GM04504 (cell line): ENCODE data around the gene ARHGAP8.
"Not testable (repeated sequence)": the region's sequence is repeated elsewhere in the genome, so short reads cannot be mapped to it uniquely, and the experiment has no call there.

Experiments
- DNase-seq: peaks from one replicate; pipeline ENCODE4 v3.0.0-alpha.2; 2012; ENCODE audit warnings: low read depth

ARHGAP8 gene

GRCh38 chr22:44828193-44828592 lies 75.8 kb downstream of the ARHGAP8 start:
- DNase-seq: no peak

GRCh38 chr22:44831885-44832284 lies 79.5 kb downstream of the ARHGAP8 start:
- no peak for DNase-seq

DNA sequence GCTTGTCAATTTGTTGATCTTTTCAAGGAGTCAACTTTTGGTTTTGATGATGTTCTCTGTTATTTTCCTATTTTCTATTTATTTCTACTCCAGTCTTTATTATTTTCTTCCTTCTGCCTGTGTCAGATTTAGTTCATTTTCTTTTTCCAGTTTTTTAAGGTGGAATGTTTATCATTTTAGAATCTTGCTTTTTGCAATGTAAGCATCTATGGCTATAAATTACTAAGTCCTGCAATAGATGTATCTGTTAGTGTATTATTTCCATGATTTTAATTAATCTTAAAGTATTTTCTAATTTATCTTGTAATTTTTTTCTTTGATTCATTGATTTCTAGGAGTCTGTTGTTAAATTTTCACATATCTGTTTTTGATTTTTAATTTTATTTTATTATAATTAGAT lies 81.7 kb downstream of the ARHGAP8 start:
- DNase-seq: no peak

- DNase-seq: no peak
Measured at GRCh38 chr22:44837481-44837880, 85.1 kb downstream of the ARHGAP8 start.

- no peak for DNase-seq
Measured at GRCh38 chr22:44838316-44839016, 86.1 kb downstream of the ARHGAP8 start.

GRCh38 chr22:44839061-44839460 lies 86.7 kb downstream of the ARHGAP8 start:
- DNase-seq: no peak

- no peak for DNase-seq
Measured at GRCh38 chr22:44839721-44840120, 87.3 kb downstream of the ARHGAP8 start.

- DNase-seq: no peak
Measured at GRCh38 chr22:44840611-44841322, 88.4 kb downstream of the ARHGAP8 start.

DNA sequence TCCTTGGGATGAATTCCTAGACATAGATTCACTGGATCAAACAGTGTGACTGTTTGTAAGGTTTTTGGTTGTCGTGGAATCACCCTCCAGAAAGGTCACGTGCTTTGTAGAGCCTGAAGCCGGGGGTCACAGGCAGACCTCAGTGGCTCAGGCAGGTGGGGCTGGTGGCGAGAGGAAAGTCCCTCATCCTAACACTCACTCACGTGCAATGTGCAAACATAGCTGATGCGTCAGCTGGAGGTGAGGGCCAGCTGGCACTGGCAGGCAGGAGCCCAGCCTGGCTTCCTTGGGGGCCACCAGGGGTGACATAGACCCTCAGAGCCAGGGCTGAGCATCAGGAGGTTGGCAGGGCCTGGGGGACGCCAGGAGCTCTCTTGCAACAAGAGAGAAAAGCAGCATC lies 90.0 kb downstream of the ARHGAP8 start:
- DNase-seq: no peak

GRCh38 chr22:44845191-44845590 lies 92.8 kb downstream of the ARHGAP8 start:
- DNase-seq: no peak

DNA sequence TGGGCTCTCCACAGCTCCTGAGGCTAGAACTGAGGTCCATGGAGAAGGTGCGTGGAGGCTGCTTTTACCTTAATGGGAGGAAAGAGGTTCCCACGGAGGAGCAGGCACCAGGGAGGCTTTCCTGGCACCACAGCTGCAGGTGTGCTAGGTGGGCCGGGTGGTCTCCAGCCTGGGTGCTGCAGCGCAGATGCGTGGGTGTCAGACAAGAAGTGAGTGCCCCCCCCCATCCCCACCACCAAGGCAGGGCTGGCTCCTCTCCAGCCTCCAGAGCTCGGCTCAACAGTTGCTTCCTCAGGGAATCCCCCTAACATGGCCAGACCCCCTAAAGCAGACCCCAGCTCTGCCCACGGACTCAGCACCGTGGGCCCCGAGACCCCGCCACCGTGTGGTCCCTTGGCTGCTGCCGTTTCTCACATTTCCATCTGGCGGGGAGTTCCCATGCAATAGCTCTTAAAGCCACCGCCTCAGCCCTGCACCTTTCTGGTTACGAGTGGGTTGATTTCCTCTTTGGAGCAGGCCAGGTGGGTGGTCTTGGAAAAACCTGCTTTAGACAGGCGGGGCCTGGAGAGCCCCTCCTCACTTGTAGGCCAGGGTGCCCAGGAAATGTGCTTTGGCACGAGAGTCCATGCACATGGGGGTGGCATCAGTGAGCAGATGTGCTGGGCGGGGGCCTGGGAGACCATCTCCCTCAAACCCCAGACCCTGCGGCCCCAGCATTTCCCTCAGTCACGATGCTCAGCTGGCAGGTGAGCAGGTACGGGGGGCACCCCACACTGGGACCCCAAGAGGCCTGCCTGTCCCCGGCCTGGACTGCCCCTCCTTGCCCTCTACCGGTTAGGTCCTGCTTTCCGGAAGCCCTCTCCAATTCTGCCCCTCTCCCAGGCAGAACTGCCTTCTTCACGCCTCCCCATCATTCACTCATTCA lies 93.7 kb downstream of the ARHGAP8 start:
- no peak for DNase-seq

DNA sequence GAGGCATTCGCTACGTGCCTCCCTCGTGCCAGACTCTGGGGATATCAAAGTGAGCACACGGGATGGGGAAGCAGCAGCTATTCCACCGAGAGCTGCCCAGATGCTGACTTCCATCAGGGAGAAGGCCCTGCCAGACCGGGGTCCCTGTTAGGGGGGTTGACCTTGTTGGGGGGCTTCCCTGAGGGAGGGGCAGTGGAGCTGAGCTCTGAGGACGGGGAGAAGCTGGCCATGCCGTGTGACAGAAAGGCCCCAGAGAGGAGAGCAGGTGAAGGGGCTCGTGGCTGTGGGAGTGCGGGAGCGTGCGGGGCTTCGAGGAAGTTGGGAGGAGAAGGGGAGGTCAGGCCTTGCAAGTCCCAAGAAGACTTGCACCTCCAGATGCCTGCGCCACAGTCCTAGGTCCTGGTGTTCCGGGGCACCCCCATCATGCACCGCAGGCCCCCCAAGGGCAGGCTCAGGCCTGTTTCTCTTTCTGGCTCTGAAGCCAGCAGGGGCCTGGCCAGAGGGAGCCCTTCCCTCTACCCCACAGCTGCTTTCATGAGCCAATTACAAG lies 94.4 kb downstream of the ARHGAP8 start:
- no peak for DNase-seq

DNA sequence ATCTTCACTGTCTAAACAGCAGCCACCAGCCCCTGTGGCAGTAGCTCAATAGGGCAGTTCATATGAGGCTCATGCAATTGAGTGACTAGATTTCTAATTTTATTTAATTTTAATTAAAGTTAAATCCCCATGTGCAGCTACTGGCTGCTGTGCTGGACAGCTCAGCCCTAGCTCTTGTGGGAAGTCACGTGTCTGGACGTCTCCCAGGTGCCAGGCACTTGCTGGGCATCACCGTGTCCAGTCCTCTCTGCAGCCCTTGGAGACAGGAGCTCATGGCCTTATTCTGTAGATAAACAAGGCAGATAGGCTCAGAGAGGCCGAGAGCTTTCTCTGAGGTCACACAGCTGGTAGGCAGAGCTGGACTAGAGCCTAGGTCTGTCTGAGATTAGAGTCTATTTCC lies 95.0 kb downstream of the ARHGAP8 start:
- no peak for DNase-seq

DNA sequence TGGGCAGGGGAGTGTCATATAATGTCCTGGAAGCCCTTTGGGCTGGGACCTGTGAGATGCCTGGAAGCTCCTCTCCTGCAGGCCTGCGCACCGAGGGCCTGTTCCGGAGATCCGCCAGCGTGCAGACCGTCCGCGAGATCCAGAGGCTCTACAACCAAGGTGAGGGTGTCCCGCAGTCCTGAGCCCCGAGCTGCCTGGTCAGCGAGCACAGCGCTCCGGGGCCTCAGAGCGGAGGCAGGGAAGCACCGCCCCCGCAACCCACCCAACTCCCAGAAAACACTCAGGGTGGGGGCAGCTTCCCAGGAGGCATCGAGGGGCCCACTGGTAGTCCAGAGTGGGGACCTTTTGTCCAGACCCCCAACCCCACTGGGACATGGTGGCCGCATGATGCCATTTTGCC lies 95.5 kb downstream of the ARHGAP8 start:
- DNase-seq: no peak

GRCh38 chr22:44848296-44848741 lies 95.9 kb downstream of the ARHGAP8 start:
- DNase-seq: no peak

- DNase-seq: no peak
Measured at GRCh38 chr22:44848791-44849420, 96.5 kb downstream of the ARHGAP8 start.

DNA sequence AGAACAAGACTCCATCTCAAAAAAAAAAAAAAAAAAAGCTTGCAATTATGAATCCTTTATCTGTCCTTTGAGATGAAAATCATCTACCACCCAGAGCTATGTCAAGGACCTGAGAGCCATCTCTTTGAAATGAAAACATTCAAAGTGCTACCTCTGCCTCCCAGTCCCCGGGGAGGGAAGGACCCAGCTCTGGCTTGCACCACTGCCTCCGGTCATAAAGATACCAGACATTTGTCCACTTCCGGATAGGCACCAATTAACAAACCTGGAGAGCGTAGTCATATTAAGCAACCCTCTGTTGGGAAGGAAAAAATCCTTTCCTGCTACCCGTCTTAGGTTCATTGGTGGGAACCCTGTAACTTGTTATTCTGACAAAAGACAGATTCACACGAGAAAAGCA lies 98.6 kb downstream of the ARHGAP8 start:
- DNase-seq: no peak

- DNase-seq: not testable (repeated sequence)
Measured at GRCh38 chr22:44854641-44855040, 102.3 kb downstream of the ARHGAP8 start.

DNA sequence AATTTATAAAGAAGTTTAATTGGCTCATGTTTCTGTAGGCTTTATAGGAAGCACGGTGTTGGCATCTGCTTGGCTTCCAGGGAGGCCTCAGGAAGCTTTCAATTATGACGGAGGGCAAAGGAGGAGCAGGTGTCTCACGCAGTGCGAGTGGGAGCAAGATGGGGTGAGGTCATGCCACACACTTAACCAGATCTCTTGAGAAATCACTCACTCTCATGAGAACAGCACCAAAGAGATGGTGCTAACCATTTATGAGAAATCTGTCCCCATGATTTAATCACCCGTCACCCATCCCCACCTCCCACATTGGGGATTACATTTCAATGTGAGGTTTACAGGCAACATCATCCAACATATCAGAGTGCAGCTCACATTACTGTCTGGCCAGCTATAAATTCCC lies 103.5 kb downstream of the ARHGAP8 start:
- DNase-seq: no peak

DNA sequence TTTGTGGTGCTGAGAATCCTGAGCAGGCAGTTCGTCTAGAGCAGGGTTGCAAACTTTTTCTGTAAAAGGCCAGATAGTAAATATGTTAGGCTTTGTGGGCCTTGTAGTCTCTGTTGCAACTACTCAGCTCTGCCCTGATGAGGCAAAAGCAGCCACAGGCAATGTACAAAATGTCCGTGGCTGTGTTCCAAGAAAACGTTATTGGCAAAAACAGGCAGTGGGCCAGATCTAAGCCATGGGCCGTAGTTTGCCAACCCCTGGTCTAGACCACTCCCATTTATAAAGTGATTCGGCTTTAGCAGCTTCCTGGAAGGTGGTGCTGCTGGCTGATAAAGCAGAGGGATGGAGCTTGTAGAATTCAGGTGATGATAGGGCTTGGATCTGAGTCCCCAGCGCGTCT lies 106.4 kb downstream of the ARHGAP8 start:
- DNase-seq: not testable (repeated sequence)

DNA sequence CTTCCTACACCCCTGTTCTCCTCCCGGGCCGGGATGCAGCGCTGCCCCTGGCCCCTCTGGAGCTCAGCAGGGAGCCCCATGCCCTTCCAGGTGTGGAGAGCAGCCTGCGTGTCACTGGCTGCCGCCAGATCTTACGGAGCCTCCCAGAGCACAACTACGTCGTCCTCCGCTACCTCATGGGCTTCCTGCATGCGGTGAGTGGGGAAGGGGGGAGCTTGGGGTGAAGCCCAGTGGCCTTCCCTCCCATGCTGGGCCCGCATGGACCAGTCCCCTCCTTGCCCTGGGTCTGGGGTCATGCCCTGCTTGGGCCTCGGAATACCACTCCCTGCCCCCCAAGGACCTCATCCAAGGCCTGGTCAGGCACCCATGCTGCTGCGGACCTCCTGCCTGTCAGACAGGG lies 107.3 kb downstream of the ARHGAP8 start:
- no peak for DNase-seq

DNA sequence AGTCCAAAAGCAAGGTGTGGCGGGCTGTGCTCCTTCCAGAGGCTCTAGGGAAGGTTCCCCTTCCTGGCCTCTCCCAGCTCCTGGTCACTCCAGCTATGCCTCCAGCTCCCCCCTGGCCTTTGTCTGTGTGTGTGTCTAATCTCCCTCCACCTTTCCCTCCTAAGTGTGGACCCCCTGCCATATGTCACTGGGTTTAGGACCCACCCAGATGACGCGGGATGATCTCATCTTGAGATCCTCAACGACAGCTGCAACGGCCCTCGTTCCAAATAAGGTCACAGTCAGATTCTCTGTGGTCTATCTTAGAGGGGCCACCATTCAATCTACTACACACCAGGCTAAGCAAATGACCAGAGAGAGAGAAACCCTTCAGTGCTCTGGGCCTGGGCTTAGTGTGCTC lies 107.9 kb downstream of the ARHGAP8 start:
- no peak for DNase-seq
